Measurements from ENCODE around the gene SPHK1. TPM values are rescaled to one million over a fixed set of nuclear protein-coding genes. Genes with fewer than 3 reads are reported as not detected.

SPHK1 gene
- total RNA-seq, 1 experiment from 2014 or later: 18.2 TPM

DNA sequence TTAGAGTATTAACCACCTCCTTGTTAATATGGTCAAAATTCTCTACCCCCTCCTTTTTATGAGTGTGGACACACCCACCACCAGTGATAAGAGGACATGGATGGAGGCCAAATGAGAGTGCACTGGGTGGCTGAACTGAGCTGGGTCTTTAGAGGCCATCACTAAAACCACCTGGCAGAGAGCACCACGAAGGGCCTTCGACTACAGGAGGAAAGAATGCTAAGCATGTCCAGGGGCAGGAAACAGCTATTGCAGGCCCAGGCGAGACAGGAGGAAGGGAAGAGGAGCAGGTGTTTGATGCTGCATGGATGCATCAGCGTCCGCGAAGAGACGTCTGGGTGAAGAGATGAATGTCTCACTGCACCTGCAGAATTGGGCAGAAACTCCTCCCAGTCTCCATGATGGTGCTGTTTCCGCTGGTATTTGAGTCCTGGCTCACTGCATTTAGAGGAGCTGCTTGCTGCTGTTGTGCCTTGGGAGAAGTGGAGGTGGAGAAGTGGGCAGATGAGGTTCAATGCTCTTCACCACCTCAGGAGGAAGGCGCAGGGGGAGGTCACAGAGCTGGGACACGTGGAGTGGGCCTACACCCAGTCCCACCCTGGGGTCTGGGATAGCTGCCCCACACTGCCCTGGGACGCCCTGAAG lies 33.2 kb downstream of the SPHK1 start:
- Histone ChIP-seq H3K36me3 (ENCODE audit: control insufficient read depth, insufficient read depth, low read length) (no peaks in the 10 kb centered on the region), H3K4me1 (ENCODE audit: control insufficient read depth, insufficient read depth, low read length) (no peaks in the 10 kb centered on the region; the same call in 1 of the 2 replicates), H3K9me3 (ENCODE audit: control insufficient read depth, insufficient read depth, low read depth, low read length) (no peaks in the 10 kb centered on the region), H3K4me3 (ENCODE audit: low read depth in 2 of 2, low read length in 2 of 2) (no peak overlapping the region), H3K27me3 (ENCODE audit: control insufficient read depth, insufficient read depth, low read length) (no peaks in the 10 kb centered on the region), H3K27ac (ENCODE audit: low read length) (no peak overlapping the region)
- CTCF ChIA-PET: interaction anchor here (1.7 kb wide), 1 partner anchor 9 kb away, joined by 6 read pairs; no protein-coding TSS in a partner anchor
- POLR2A ChIA-PET: interaction anchor here (0.6 kb wide), 1 partner anchor 294 kb away, joined by 3 read pairs; no protein-coding TSS in a partner anchor
- in situ Hi-C loops (cut with HindIII; ENCODE audit: low pct_unique_long_range_greater_than_20kb, low sequenced_read_pairs) (no loop called here), intact Hi-C loops (cut with micrococcal nuclease; ENCODE audit: unreplicated experiment) (no loop called here)
- no peak for ATAC-seq
- DNase-seq (ENCODE audit: low read depth, low spot score): no peak
- TF ChIP-seq CTCF (IDR thresholded peaks at IDR 0.05): no peak
- BruUV-seq (replicated peaks): no TSS peak

DNA sequence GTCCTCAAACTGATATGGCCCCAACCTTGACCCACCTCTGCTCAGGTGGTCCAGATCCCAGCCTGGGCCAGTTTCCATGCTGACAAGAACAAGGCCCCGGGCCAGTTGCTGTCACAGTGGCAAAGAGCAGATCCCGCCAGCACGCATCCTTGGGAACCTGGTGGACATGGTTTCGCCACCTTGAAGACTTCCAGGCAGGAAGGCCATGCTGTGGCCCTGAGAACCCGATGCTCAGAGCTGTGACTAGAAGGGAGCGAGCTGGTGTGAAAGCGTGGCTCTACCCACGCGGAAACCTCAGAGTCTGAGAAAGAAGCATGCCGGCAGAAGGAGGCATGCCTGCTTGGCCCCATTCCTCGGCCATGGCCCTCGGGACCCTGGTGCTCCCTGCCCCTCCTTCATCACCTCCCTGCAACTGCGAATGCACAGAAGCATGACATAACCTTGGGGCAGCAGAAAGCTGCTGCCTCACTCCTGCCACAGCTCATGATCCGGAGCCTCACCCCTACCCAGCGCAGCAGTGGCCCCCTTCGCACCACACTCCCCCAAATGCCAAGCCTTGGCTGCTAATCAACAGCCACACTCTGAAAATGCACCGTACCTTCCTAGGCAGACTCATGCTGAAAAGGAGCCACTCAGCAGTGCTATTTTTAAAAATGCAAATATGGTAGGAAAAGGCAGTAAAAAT lies 35.3 kb downstream of the SPHK1 start:
- no peak for TF ChIP-seq CTCF (IDR thresholded peaks at IDR 0.05)
- TF ChIP-seq TCF7L2 (IDR thresholded peaks at IDR 0.05; ENCODE audit: low read depth, low read length): no peak
- TF ChIP-seq SIN3A (IDR thresholded peaks at IDR 0.05; ENCODE audit: borderline replicate concordance, insufficient read depth, low read depth, low read length): no peak
- no peak for TF ChIP-seq POLR2AphosphoS5 (IDR thresholded peaks at IDR 0.05; ENCODE audit: low read depth, low read length)
- no peak for TF ChIP-seq REST (IDR thresholded peaks at IDR 0.05; ENCODE audit: insufficient read depth in 1 of 2, low read depth in 2 of 2, low read length in 1 of 2)
- Histone ChIP-seq H3K4me1 (ENCODE audit: control insufficient read depth, insufficient read depth, low read length) (no peaks in the 10 kb centered on the region; the same call in 1 of the 2 replicates), H3K9me3 (ENCODE audit: control insufficient read depth, insufficient read depth, low read depth, low read length) (no peaks in the 10 kb centered on the region), H3K27me3 (ENCODE audit: control insufficient read depth, insufficient read depth, low read length) (no peaks in the 10 kb centered on the region), H3K4me3 (ENCODE audit: low read depth in 2 of 2, low read length in 2 of 2) (no peak overlapping the region), H3K36me3 (ENCODE audit: control insufficient read depth, insufficient read depth, low read length) (no peaks in the 10 kb centered on the region), H3K27ac (ENCODE audit: low read length) (no peak overlapping the region)
- no peak for DNase-seq (ENCODE audit: low read depth, low spot score)
- no TSS peak for BruUV-seq (replicated peaks)
- CTCF ChIA-PET: no interaction called here
- in situ Hi-C loops (cut with HindIII; ENCODE audit: low pct_unique_long_range_greater_than_20kb, low sequenced_read_pairs): no loop called here
- no peak for ATAC-seq
- intact Hi-C loops (cut with micrococcal nuclease; ENCODE audit: unreplicated experiment): no loop called here
- POLR2A ChIA-PET: no interaction called here

All from Panc1 (cell line).